ENCODE results near the gene MPZL3. TPM values are rescaled to one million over a fixed set of nuclear protein-coding genes. Genes with fewer than 3 reads are reported as not detected.

MPZL3 gene
- total and polyA plus RNA-seq, 4 experiments from 2014 or later, result 12.3 to 32.0 (median 21.3) TPM

DNA sequence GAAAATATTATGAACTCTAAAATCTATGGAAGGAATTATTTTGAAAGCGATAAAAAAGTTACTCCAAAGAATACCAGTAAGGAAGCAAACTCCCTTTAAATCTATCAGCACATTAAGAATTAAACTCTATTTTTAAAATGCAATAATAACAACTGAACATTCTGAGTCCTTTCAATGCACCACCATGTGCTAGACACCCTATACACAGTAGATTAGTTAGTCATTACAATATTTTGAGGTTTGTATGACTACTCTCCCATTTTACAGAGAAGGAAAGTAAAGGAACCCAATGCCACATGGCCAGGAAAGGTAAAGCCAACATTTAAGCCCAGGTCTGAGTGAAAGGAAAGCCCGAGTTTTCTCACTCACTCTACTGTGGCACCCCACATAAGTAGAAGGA, 45.1 kb downstream of the MPZL3 start:
- Mint-ChIP-seq H3K36me3 (peaks cover 41 to 58% of the 10 kb centered on the region in 2 donors), H3K4me3 (peak overlapping the region in 5 of 8 donors; percentile 57 to 93 (median 82)), H3K27me3 (no peaks in the 10 kb centered on the region), H3K9me3 (no peaks in the 10 kb centered on the region), H3K4me1 (peaks cover 10 to 34% (median 24%) of the 10 kb centered on the region in 4 donors), H3K27ac (peak overlapping the region in 6 of 7 donors; percentile 83 to 97 (median 91))
- Histone ChIP-seq H3K9me3 (ENCODE audit: control insufficient read depth in 1 of 2, low read length in 2 of 2) (no peaks in the 10 kb centered on the region), H3K27me3 (ENCODE audit: insufficient read depth, low read length) (no peaks in the 10 kb centered on the region), H3K36me3 (ENCODE audit: insufficient read depth, low read length) (peaks cover 21% of the 10 kb centered on the region), H3K4me3 (ENCODE audit: low read length in 2 of 2) (peak overlapping the region in 1 of 2 donors; percentile 11), H3K4me1 (ENCODE audit: insufficient read depth, low read length) (peaks cover 50% of the 10 kb centered on the region), H3K27ac (ENCODE audit: low read depth, low read length) (peak overlapping the region; percentile 48)
- ChIA-PET CTCF (ENCODE audit: partially characterized antibody) (interaction anchor here (1.2 to 5.2 kb wide), 2 partner anchors 8 to 89 kb away, joined by 3 to 39 read pairs; no protein-coding TSS in a partner anchor), POLR2A (ENCODE audit: partially characterized antibody) (interaction anchor here (1.1 to 5.6 kb wide), 6 partner anchors 8 to 99 kb away, joined by 7 to 83 read pairs (median 16); partner anchors contain the start of genes JAML and MPZL3)
- no peak for DNase-seq
- intact Hi-C loops (cut with micrococcal nuclease), result no loop called here

DNA sequence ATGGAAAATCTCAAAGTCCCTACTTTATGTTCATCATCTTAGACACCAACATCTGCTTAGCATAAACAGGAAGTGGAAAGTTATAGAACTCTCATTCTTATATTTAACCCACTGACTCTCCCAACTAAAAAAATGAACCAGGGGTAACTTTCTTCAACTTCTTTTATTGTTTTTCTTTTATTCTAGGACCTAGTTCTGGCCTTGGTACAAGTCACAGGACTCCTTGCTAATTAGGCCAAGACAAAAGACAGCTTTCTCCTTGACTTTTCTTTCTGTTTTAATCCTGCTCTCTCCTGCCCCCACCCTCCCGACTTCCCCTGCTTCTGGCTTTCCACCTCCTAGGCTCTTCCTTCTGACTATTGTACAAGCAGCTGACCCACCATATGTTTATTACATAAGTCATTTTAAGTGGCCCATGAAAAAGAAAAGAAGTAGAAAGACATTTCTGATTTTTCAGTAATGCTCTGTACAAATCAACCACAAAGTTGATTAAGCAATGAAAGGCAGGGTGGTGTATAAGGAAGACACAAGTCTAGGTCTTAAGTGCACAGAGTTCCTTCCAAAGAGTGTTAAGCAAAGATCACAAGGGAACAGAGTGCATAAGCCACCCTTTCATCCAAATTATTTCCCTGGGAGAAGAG, 45.7 kb downstream of the MPZL3 start:
- DNase-seq, result no peak
- H3K27ac ChIP-seq (ENCODE audit: low read depth, low read length), result peak overlapping the region; percentile 48

GRCh38 chr11:118205606-118206378, 46.4 kb downstream of the MPZL3 start:
- Histone ChIP-seq H3K9me3 (ENCODE audit: control insufficient read depth in 1 of 2, low read length in 2 of 2) (no peaks in the 10 kb centered on the region), H3K4me1 (ENCODE audit: insufficient read depth, low read length) (peaks cover 63% of the 10 kb centered on the region), H3K27me3 (ENCODE audit: insufficient read depth, low read length) (no peaks in the 10 kb centered on the region), H3K4me3 (ENCODE audit: low read length in 2 of 2) (no peak overlapping the region), H3K27ac (ENCODE audit: low read depth, low read length) (no peak overlapping the region), H3K36me3 (ENCODE audit: insufficient read depth, low read length) (peaks cover 10% of the 10 kb centered on the region)
- no peak for DNase-seq
- Mint-ChIP-seq H3K9me3 (no peaks in the 10 kb centered on the region), H3K36me3 (peaks cover 28 to 45% of the 10 kb centered on the region in 2 donors), H3K4me1 (peaks cover 4 to 31% (median 18%) of the 10 kb centered on the region in 4 donors), H3K27ac (peak overlapping the region in 6 of 7 donors; percentile 83 to 97 (median 91)), H3K4me3 (peak overlapping the region in 7 of 8 donors; percentile 57 to 93 (median 80)), H3K27me3 (no peaks in the 10 kb centered on the region)
- intact Hi-C loops (cut with micrococcal nuclease), result loop anchor here (1.0 kb wide), 1 partner anchor 12 kb away; no protein-coding TSS in a partner anchor
- POLR2A ChIA-PET (ENCODE audit: partially characterized antibody), result interaction anchor here (0.9 to 5.6 kb wide), 8 partner anchors 9 to 100 kb away, joined by 3 to 83 read pairs (median 12); partner anchors contain the start of genes JAML and MPZL3
- CTCF ChIA-PET (ENCODE audit: partially characterized antibody), result interaction anchor here (1.2 to 1.9 kb wide), 5 partner anchors 11 to 90 kb away, joined by 3 to 4 read pairs (median 4); partner anchors contain the start of gene JAML

More for the DNA sequence above, 45.7 kb downstream of the MPZL3 start:
- H3K27ac Mint-ChIP-seq, result peak overlapping the region in 6 of 7 donors; percentile 83 to 97 (median 91)
- Histone ChIP-seq H3K27me3 (ENCODE audit: insufficient read depth, low read length) (no peaks in the 10 kb centered on the region), H3K4me1 (ENCODE audit: insufficient read depth, low read length) (peaks cover 56% of the 10 kb centered on the region), H3K9me3 (ENCODE audit: control insufficient read depth in 1 of 2, low read length in 2 of 2) (no peaks in the 10 kb centered on the region), H3K36me3 (ENCODE audit: insufficient read depth, low read length) (peaks cover 16% of the 10 kb centered on the region), H3K4me3 (ENCODE audit: low read length in 2 of 2) (peak overlapping the region in 1 of 2 donors; percentile 11)
- H3K4me3 Mint-ChIP-seq, result peak overlapping the region; percentile 56 to 93 (median 80)
- ChIA-PET CTCF (ENCODE audit: partially characterized antibody) (interaction anchor here (1.2 to 1.5 kb wide), 2 partner anchors 10 to 89 kb away, joined by 3 to 4 read pairs; no protein-coding TSS in a partner anchor), POLR2A (ENCODE audit: partially characterized antibody) (interaction anchor here (0.9 to 5.6 kb wide), 7 partner anchors 9 to 99 kb away, joined by 3 to 83 read pairs (median 10); partner anchors contain the start of genes JAML and MPZL3)
- intact Hi-C loops (cut with micrococcal nuclease), result loop anchor here (1.0 kb wide), 1 partner anchor 11 kb away; no protein-coding TSS in a partner anchor
- no peaks in the 10 kb centered on the region for H3K9me3 Mint-ChIP-seq
- H3K4me1 Mint-ChIP-seq, result peaks cover 5 to 31% (median 21%) of the 10 kb centered on the region in 4 donors
- peaks cover 35 to 53% of the 10 kb centered on the region in 2 donors for H3K36me3 Mint-ChIP-seq
- H3K27me3 Mint-ChIP-seq, result no peaks in the 10 kb centered on the region

- Mint-ChIP-seq H3K4me3 (no peak overlapping the region), H3K4me1 (peaks cover 12 to 30% (median 21%) of the 10 kb centered on the region in 4 donors), H3K36me3 (peaks cover 14 to 34% of the 10 kb centered on the region in 2 donors), H3K27me3 (no peaks in the 10 kb centered on the region), H3K9me3 (no peaks in the 10 kb centered on the region), H3K27ac (no peak overlapping the region)
- no peaks in the 10 kb centered on the region for H3K9me3 ChIP-seq (ENCODE audit: control insufficient read depth in 1 of 2, low read length in 2 of 2)
- H3K4me1 ChIP-seq (ENCODE audit: insufficient read depth, low read length), result peaks cover 85% of the 10 kb centered on the region
- POLR2A ChIA-PET (ENCODE audit: partially characterized antibody), result interaction anchor here (0.6 to 5.6 kb wide), 20 partner anchors 12 to 232 kb away, joined by 3 to 83 read pairs (median 8); partner anchors contain the start of genes CD3D, CD3E, JAML and MPZL2
- H3K4me3 ChIP-seq (ENCODE audit: low read length in 2 of 2), result no peak overlapping the region
- no peaks in the 10 kb centered on the region for H3K27me3 ChIP-seq (ENCODE audit: insufficient read depth, low read length)
- H3K36me3 ChIP-seq (ENCODE audit: insufficient read depth, low read length), result peaks cover 8% of the 10 kb centered on the region
- peak; percentile 73 to 88 (median 80) for DNase-seq
- CTCF ChIA-PET (ENCODE audit: partially characterized antibody), result interaction anchor here (0.7 to 2.0 kb wide), 19 partner anchors 8 to 156 kb away, joined by 3 to 22 read pairs (median 6); partner anchors contain the start of genes CD3D, JAML, MPZL3 and UBE4A
- no peak overlapping the region for H3K27ac ChIP-seq (ENCODE audit: low read depth, low read length)
- intact Hi-C loops (cut with micrococcal nuclease), result loop anchor here (2.0 kb wide), 1 partner anchor 14 kb away; no protein-coding TSS in a partner anchor
Measured at GRCh38 chr11:118202599-118203422, 49.4 kb downstream of the MPZL3 start.

DNA sequence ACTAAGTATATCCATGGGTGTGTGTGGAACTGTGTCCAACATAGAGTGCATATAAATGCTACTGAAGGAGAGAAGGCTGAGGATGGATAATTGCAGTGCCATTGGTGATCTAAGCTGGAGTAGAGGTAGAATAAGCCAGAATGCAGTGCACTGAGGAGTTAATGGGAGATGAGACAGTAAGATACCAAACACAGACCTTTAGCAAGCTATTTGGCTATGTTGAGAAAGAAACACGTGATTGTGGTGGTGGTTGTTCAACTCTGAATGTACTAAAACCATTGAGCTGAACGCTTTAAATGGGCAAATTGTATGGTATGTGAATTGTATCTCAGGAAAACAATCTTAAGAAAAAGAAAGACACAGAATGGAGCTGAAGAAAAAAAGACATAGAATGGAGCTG, 50.2 kb downstream of the MPZL3 start:
- H3K4me3 Mint-ChIP-seq, result no peak overlapping the region
- no peaks in the 10 kb centered on the region for H3K27me3 Mint-ChIP-seq
- H3K27ac Mint-ChIP-seq, result no peak overlapping the region
- CTCF ChIA-PET (ENCODE audit: partially characterized antibody), result interaction anchor here (0.7 to 2.0 kb wide), 21 partner anchors 9 to 157 kb away, joined by 3 to 22 read pairs (median 5); partner anchors contain the start of genes CD3D, JAML, MPZL3 and UBE4A
- Histone ChIP-seq H3K27me3 (ENCODE audit: insufficient read depth, low read length) (no peaks in the 10 kb centered on the region), H3K9me3 (ENCODE audit: control insufficient read depth in 1 of 2, low read length in 2 of 2) (no peaks in the 10 kb centered on the region), H3K4me3 (ENCODE audit: low read length in 2 of 2) (no peak overlapping the region), H3K36me3 (ENCODE audit: insufficient read depth, low read length) (peaks cover 15% of the 10 kb centered on the region), H3K4me1 (ENCODE audit: insufficient read depth, low read length) (peaks cover 81% of the 10 kb centered on the region), H3K27ac (ENCODE audit: low read depth, low read length) (peak overlapping the region; percentile 32)
- H3K4me1 Mint-ChIP-seq, result peaks cover 12 to 24% (median 18%) of the 10 kb centered on the region in 4 donors
- intact Hi-C loops (cut with micrococcal nuclease), result loop anchor here (2.0 kb wide), 1 partner anchor 15 kb away; no protein-coding TSS in a partner anchor
- H3K9me3 Mint-ChIP-seq, result no peaks in the 10 kb centered on the region
- DNase-seq, result peak in 1 of 5 donors; percentile 24
- POLR2A ChIA-PET (ENCODE audit: partially characterized antibody), result interaction anchor here (0.6 to 5.6 kb wide), 20 partner anchors 13 to 233 kb away, joined by 3 to 83 read pairs (median 8); partner anchors contain the start of genes CD3E, JAML, MPZL2 and MPZL3
- peaks cover 13 to 37% of the 10 kb centered on the region in 2 donors for H3K36me3 Mint-ChIP-seq

Measured in CD4-positive, alpha-beta memory T cell (primary cell).